ENCODE data around the gene TGIF2. TPM values are rescaled to one million over a fixed set of nuclear protein-coding genes. Genes with fewer than 3 reads are reported as not detected.

TGIF2 gene
- total RNA-seq: 15.7 TPM

GRCh38 chr20:36573103-36573797, at the start of gene TGIF2:
Gene TGIF2 (plus strand): TSS chr20:36573597. CDS start chr20:36578775, 5,178 bp downstream.
- DNase-seq: peak; percentile 87

- no peak for DNase-seq
These were observed 47.6 kb upstream of the TGIF2 start for GRCh38 chr20:36525620-36526365.

- DNase-seq: no peak
These were observed 46.8 kb upstream of the TGIF2 start for GRCh38 chr20:36526521-36527011.

GRCh38 chr20:36527331-36528125, 45.9 kb upstream of the TGIF2 start:
- no peak for DNase-seq

GRCh38 chr20:36528176-36528874, 45.1 kb upstream of the TGIF2 start:
- DNase-seq: no peak

GRCh38 chr20:36528875-36529417, 44.5 kb upstream of the TGIF2 start:
- no peak for DNase-seq

GRCh38 chr20:36532388-36532787, 41.0 kb upstream of the TGIF2 start:
- DNase-seq: no peak

GRCh38 chr20:36532822-36533221, 40.6 kb upstream of the TGIF2 start:
- DNase-seq: no peak

- DNase-seq: no peak
These were observed 35.2 kb upstream of the TGIF2 start for GRCh38 chr20:36538026-36538722.

- no peak for DNase-seq
These were observed 32.7 kb upstream of the TGIF2 start for GRCh38 chr20:36540551-36541211.

GRCh38 chr20:36541227-36541767, 32.1 kb upstream of the TGIF2 start, which contains the start of gene MYL9:
Gene MYL9 (plus strand): TSS chr20:36541519. CDS start chr20:36544885, 3,366 bp downstream.
- no peak for DNase-seq

- DNase-seq: no peak
These were observed 31.5 kb upstream of the TGIF2 start for GRCh38 chr20:36541768-36542488.

GRCh38 chr20:36542516-36543183, 30.7 kb upstream of the TGIF2 start:
- DNase-seq: no peak

GRCh38 chr20:36543184-36544133, 29.9 kb upstream of the TGIF2 start:
- no peak for DNase-seq

- no peak for DNase-seq
These were observed 29.0 kb upstream of the TGIF2 start for GRCh38 chr20:36544134-36545018.

GRCh38 chr20:36546111-36546736, 27.2 kb upstream of the TGIF2 start:
- no peak for DNase-seq
